HepG2 (cell line): ENCODE data around the gene CPNE8. TPM values are rescaled to one million over a fixed set of nuclear protein-coding genes. Genes with fewer than 3 reads are reported as not detected.

ENCODE experiments used
- DPF2 ChIP-seq: sonication (generic); formaldehyde crosslinking; IDR thresholded peaks from 2 replicates; pipeline ENCODE4 v1.4.0; 2020; ENCODE audit warnings: mild to moderate bottlenecking, low read depth, missing genetic modification reagents, borderline replicate concordance
- GRHL1 ChIP-seq: sonication (generic); formaldehyde crosslinking; conservative IDR thresholded peaks from 2 replicates; pipeline ENCODE4 v1.8.0; 2022; ENCODE audit warnings: missing genetic modification reagents
- KDM4B ChIP-seq: sonication (generic); formaldehyde crosslinking; IDR thresholded peaks from 2 replicates; pipeline ENCODE4 v1.4.0; 2020; ENCODE audit warnings: missing genetic modification reagents
- KLF16 ChIP-seq, 2 experiments: sonication (generic) in 1 of 2; formaldehyde crosslinking in 1 of 2; IDR thresholded peaks; 2 replicates each; pipeline versions ENCODE4 v1.6.1 to v1.8.0; 2016 to 2023; ENCODE audit warnings: missing genetic modification reagents in 2 of 2, missing compliant biosample characterization in 1 of 2
- MLLT10 ChIP-seq: sonication (generic); formaldehyde crosslinking; IDR thresholded peaks from 2 replicates; pipeline ENCODE4 v1.4.0; 2020; ENCODE audit warnings: missing genetic modification reagents
- MNT ChIP-seq: fragments of 450-650 bp; IDR thresholded peaks from 2 replicates; pipeline ENCODE4 v1.6.1; 2016
- NFIC ChIP-seq: IDR thresholded peaks from 2 replicates; pipeline ENCODE4 v1.6.1; 2012; ENCODE audit warnings: mild to moderate bottlenecking, low read length, inconsistent platforms
- NONO ChIP-seq, 2 experiments: fragments of 450-650 bp in 1 of 2; sonication (generic) in 1 of 2; formaldehyde crosslinking in 1 of 2; IDR thresholded peaks in 1 of 2; conservative IDR thresholded peaks in 1 of 2; 2 replicates each; pipeline versions ENCODE4 v1.6.1 to v1.8.0; 2017 to 2022; ENCODE audit warnings: mild to moderate bottlenecking in 1 of 2, missing genetic modification reagents in 1 of 2, moderate library complexity in 1 of 2
- POGZ ChIP-seq: sonication (generic); formaldehyde crosslinking; IDR thresholded peaks from 2 replicates; pipeline ENCODE4 v1.4.0; 2020; ENCODE audit warnings: mild to moderate bottlenecking, missing genetic modification reagents
- RXRB ChIP-seq: IDR thresholded peaks from 2 replicates; pipeline ENCODE4 v1.6.1; 2016; ENCODE audit warnings: borderline replicate concordance, missing genetic modification reagents, missing compliant biosample characterization
- SOX6 ChIP-seq, 2 experiments: fragments of 450-650 bp in 1 of 2; sonication (generic) in 1 of 2; formaldehyde crosslinking in 1 of 2; IDR thresholded peaks; 2 replicates each; pipeline versions ENCODE4 v1.4.0 to v1.6.1; 2017 to 2020; ENCODE audit warnings: antibody characterized with exemption in 1 of 2, mild to moderate bottlenecking in 1 of 2, missing genetic modification reagents in 1 of 2
- SP5 ChIP-seq: IDR thresholded peaks from 2 replicates; pipeline ENCODE4 v1.6.1; 2016; ENCODE audit warnings: low read depth, borderline replicate concordance
- TP53 ChIP-seq: sonication (generic); formaldehyde crosslinking; conservative IDR thresholded peaks from 2 replicates; pipeline ENCODE4 v1.4.0; 2020; ENCODE audit warnings: missing genetic modification reagents
- ZBTB8A ChIP-seq: sonication (generic); formaldehyde crosslinking; IDR thresholded peaks from 2 replicates; pipeline ENCODE4 v1.4.0; 2020; ENCODE audit warnings: mild to moderate bottlenecking, low read depth, missing genetic modification reagents, borderline replicate concordance
- ZNF281 ChIP-seq: sonication (generic); formaldehyde crosslinking; IDR thresholded peaks from 2 replicates; pipeline ENCODE4 v1.4.0; 2020; ENCODE audit warnings: missing genetic modification reagents, borderline replicate concordance
- ZNF710 ChIP-seq: sonication (generic); formaldehyde crosslinking; IDR thresholded peaks from 2 replicates; pipeline ENCODE4 v1.5.0; 2020; ENCODE audit warnings: mild to moderate bottlenecking, missing genetic modification reagents, borderline replicate concordance
- polyA plus RNA-seq, 8 experiments: library from polyadenylated mRNA; depleted of rRNA in 3 of 8; stranded (reverse) in 7 of 8; unstranded in 1 of 8; fragments of >200 nt; fragmentation: Illumina TruSeq in 4 of 8; extraction: Trizol in 4 of 8; gene quantifications; 2 replicates each; pipeline versions ENCODE4 v1.2.1 to v1.2.3, GENCODE V29; 2011 to 2016; ENCODE audit warnings: low read depth in 4 of 8, missing spikeins in 1 of 8, mixed read lengths in 1 of 8; ENCODE audit not compliant: insufficient read depth in 1 of 8
- total RNA-seq, 5 experiments: library from RNA; depleted of rRNA; stranded (reverse); fragments of >200 nt; fragmentation: Illumina TruSeq; extraction: Trizol; gene quantifications; 2 replicates each; pipeline ENCODE4 v1.2.3, GENCODE V29; 2016; ENCODE audit warnings: low read depth in 1 of 5

Gene CPNE8
- total and polyA plus RNA-seq, 2 of the 13 experiments (the other 11 are each of a cell fraction or from before 2014, with no cell fraction given), result 2.4 to 2.7 TPM

- no peak for TF ChIP-seq GRHL1 (CRISPR knock-in tag)
- no peak for TF ChIP-seq SOX6 (IDR thresholded peaks at IDR 0.05)
- peak; percentile 93 for TF ChIP-seq SOX6 (CRISPR knock-in tag; IDR thresholded peaks at IDR 0.05)
- TF ChIP-seq POGZ (CRISPR knock-in tag), result peak; percentile 89
- no peak for TF ChIP-seq MLLT10 (CRISPR knock-in tag)
- no peak for TF ChIP-seq NONO (IDR thresholded peaks at IDR 0.05)
- 0 out of 2 replicates have a peak, but pooled peaks have one; percentile 32 for TF ChIP-seq NONO (CRISPR knock-in tag; conservative IDR thresholded peaks at IDR 0.05)
- TF ChIP-seq SP5, result peak; percentile 53; the same call in 1 of the 2 replicates
- TF ChIP-seq KLF16 (CRISPR knock-in tag; IDR thresholded peaks at IDR 0.05), result peak in 1 of 2 experiments; percentile 85; a peak in 1 of 4 replicates
- TF ChIP-seq RXRB (CRISPR knock-in tag), result peak; percentile 44; the same call in 1 of the 2 replicates
- 0 out of 2 replicates have a peak, but pooled peaks have one; percentile 49 for TF ChIP-seq ZNF710 (CRISPR knock-in tag)
- TF ChIP-seq TP53 (CRISPR knock-in tag), result no peak
- no peak for TF ChIP-seq ZBTB8A (CRISPR knock-in tag)
- TF ChIP-seq KDM4B, result 0 out of 2 replicates have a peak, but pooled peaks have one; percentile 47
- peak; percentile 34; the same call in 1 of the 2 replicates for TF ChIP-seq ZNF281 (CRISPR knock-in tag)
- peak; percentile 52; the same call in 1 of the 2 replicates for TF ChIP-seq DPF2
- peak; percentile 71 for TF ChIP-seq MNT
- peak; percentile 83; the same call in 1 of the 2 replicates for TF ChIP-seq NFIC
Observed at GRCh38 chr12:38892087-38892786, 13.2 kb downstream of the CPNE8 start (continued).
